Ovary (tissue), 3 donors: ENCODE results near the gene CENATAC.
A peak's percentile ranks its signal among the peaks of the same experiment; 100 is the strongest.

ENCODE experiments used
- CTCF ChIP-seq, 3 donors: fragments of 450-650 bp in 2 of 3; fragments of 200-600 bp in 1 of 3; IDR thresholded peaks; one replicate each; pipeline versions ENCODE4 v1.5.1 to v1.8.0; 2016 to 2022; ENCODE audit warnings: antibody characterized with exemption in 3 of 3, mild to moderate bottlenecking in 1 of 3
- POLR2A ChIP-seq: fragments of 450-650 bp; IDR thresholded peaks from one replicate; pipeline ENCODE4 v1.6.1; 2017; ENCODE audit warnings: antibody characterized with exemption, mild to moderate bottlenecking, moderate library complexity
- donor health status: DM: no; HTN: no; CAD: no.

- peak; percentile 95 to 97 (median 95) for TF ChIP-seq CTCF (IDR thresholded peaks at IDR 0.05)
- TF ChIP-seq POLR2A: no peak
Measured at GRCh38 chr11:118956094-118956846, 41.7 kb upstream of the CENATAC start, which contains the start of gene UPK2.
